ENCODE data around the gene BBS5.
"Not testable (repeated sequence)": the region's sequence is repeated elsewhere in the genome, so short reads cannot be mapped to it uniquely, and the experiment has no call there.

The BBS5 gene

GRCh38 chr2:169513926-169514325 lies 34.6 kb downstream of the BBS5 start:
- Histone ChIP-seq H3K27me3 (replicated peaks in 2 of 5; ENCODE audit: control insufficient read depth in 4 of 5, insufficient read depth in 5 of 5, low read length in 4 of 5) (no peaks in the 10 kb centered on the region), H3K4me1 (ENCODE audit: control extremely low read depth in 1 of 4, control insufficient read depth in 4 of 4, insufficient read depth in 4 of 4, low read length in 3 of 4) (no peaks in the 10 kb centered on the region), H3K36me3 (ENCODE audit: control insufficient read depth in 4 of 4, insufficient read depth in 4 of 4, low read length in 3 of 4) (no peaks in the 10 kb centered on the region), H3K27ac (ENCODE audit: insufficient read depth in 1 of 2, low read depth in 1 of 2, low read length in 2 of 2, poor library complexity in 1 of 2, severe bottlenecking in 2 of 2) (no peak overlapping the region), H3K4me3 (ENCODE audit: control insufficient read depth in 1 of 7, extremely low read depth in 1 of 7, insufficient read depth in 4 of 7, low read depth in 2 of 7, low read length in 6 of 7) (no peak overlapping the region), H3K9me3 (ENCODE audit: control extremely low read depth in 1 of 5, control insufficient read depth in 4 of 5, insufficient read depth in 2 of 5, low read depth in 1 of 5, low read length in 4 of 5) (no peaks in the 10 kb centered on the region)
- POLR2A ChIA-PET = no interaction called here
- DNase-seq = no peak
- CTCF ChIA-PET = interaction anchor here (1.0 to 1.1 kb wide), 2 partner anchors 18 to 25 kb away, joined by 3 read pairs; no protein-coding TSS in a partner anchor
- WGBS (ENCODE audit: insufficient coverage) = 95% methylated on average over 2 of the region's 3 CpGs

DNA sequence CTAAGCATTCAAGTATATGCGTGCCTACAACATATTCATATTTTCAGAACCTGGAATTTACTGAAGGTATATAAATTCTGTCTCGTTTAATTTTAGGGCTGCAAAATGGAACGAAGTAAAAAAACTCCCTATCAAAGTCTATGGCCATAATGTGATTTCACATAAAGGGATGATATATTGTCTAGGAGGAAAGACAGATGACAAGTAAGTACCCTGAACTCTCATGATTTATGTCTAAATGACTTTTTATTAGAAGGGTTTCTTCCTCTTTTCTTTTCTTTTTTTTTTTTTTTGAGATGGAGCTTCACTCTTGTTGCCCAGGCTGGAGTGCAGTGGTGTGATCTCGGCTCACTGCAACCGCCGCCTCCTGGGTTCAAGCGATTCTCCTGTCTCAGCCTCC lies 35.5 kb downstream of the BBS5 start:
- peak in 2 of 3 donors; percentile 9 to 25 for DNase-seq
- POLR2A ChIA-PET; H3K9me3 ChIP-seq (ENCODE audit: control extremely low read depth in 1 of 5, control insufficient read depth in 4 of 5, insufficient read depth in 2 of 5, low read depth in 1 of 5, low read length in 4 of 5); H3K4me1 ChIP-seq (ENCODE audit: control extremely low read depth in 1 of 4, control insufficient read depth in 4 of 4, insufficient read depth in 4 of 4, low read length in 3 of 4); H3K27ac ChIP-seq (ENCODE audit: insufficient read depth in 1 of 2, low read depth in 1 of 2, low read length in 2 of 2, poor library complexity in 1 of 2, severe bottlenecking in 2 of 2); H3K27me3 ChIP-seq (replicated peaks in 2 of 5; ENCODE audit: control insufficient read depth in 4 of 5, insufficient read depth in 5 of 5, low read length in 4 of 5); H3K36me3 ChIP-seq (ENCODE audit: control insufficient read depth in 4 of 4, insufficient read depth in 4 of 4, low read length in 3 of 4); H3K4me3 ChIP-seq (ENCODE audit: control insufficient read depth in 1 of 7, extremely low read depth in 1 of 7, insufficient read depth in 4 of 7, low read depth in 2 of 7, low read length in 6 of 7): not testable (repeated sequence)
- CTCF ChIA-PET = interaction anchor here (1.0 kb wide), 1 partner anchor 17 kb away, joined by 3 read pairs; no protein-coding TSS in a partner anchor
- 100% methylated on average over 1 of the region's 7 CpGs for WGBS (ENCODE audit: insufficient coverage)

GRCh38 chr2:169516488-169516995 lies 37.2 kb downstream of the BBS5 start:
- H3K36me3 ChIP-seq (ENCODE audit: control insufficient read depth in 4 of 4, insufficient read depth in 4 of 4, low read length in 3 of 4); H3K4me3 ChIP-seq (ENCODE audit: control insufficient read depth in 1 of 7, extremely low read depth in 1 of 7, insufficient read depth in 4 of 7, low read depth in 2 of 7, low read length in 6 of 7); H3K4me1 ChIP-seq (ENCODE audit: control extremely low read depth in 1 of 4, control insufficient read depth in 4 of 4, insufficient read depth in 4 of 4, low read length in 3 of 4); DNase-seq; CTCF ChIA-PET; H3K27me3 ChIP-seq (replicated peaks in 2 of 5; ENCODE audit: control insufficient read depth in 4 of 5, insufficient read depth in 5 of 5, low read length in 4 of 5); H3K27ac ChIP-seq (ENCODE audit: insufficient read depth in 1 of 2, low read depth in 1 of 2, low read length in 2 of 2, poor library complexity in 1 of 2, severe bottlenecking in 2 of 2); H3K9me3 ChIP-seq (ENCODE audit: control extremely low read depth in 1 of 5, control insufficient read depth in 4 of 5, insufficient read depth in 2 of 5, low read depth in 1 of 5, low read length in 4 of 5); POLR2A ChIA-PET: not testable (repeated sequence)
- WGBS (ENCODE audit: insufficient coverage) = 100% methylated on average over 7 of the region's 10 CpGs

GRCh38 chr2:169520896-169521295 lies 41.6 kb downstream of the BBS5 start:
- POLR2A ChIA-PET = no interaction called here

GRCh38 chr2:169523681-169524080 lies 44.4 kb downstream of the BBS5 start:
- no peaks in the 10 kb centered on the region for H3K9me3 ChIP-seq (ENCODE audit: control extremely low read depth in 1 of 5, control insufficient read depth in 4 of 5, insufficient read depth in 2 of 5, low read depth in 1 of 5, low read length in 4 of 5)
- no CpG with 5 or more reads among the region's 5 CpGs for WGBS (ENCODE audit: insufficient coverage)
- H3K4me3 ChIP-seq (ENCODE audit: control insufficient read depth in 1 of 7, extremely low read depth in 1 of 7, insufficient read depth in 4 of 7, low read depth in 2 of 7, low read length in 6 of 7) = no peak overlapping the region
- H3K27me3 ChIP-seq (replicated peaks in 2 of 5; ENCODE audit: control insufficient read depth in 4 of 5, insufficient read depth in 5 of 5, low read length in 4 of 5) = no peaks in the 10 kb centered on the region
- H3K4me1 ChIP-seq (ENCODE audit: control extremely low read depth in 1 of 4, control insufficient read depth in 4 of 4, insufficient read depth in 4 of 4, low read length in 3 of 4) = no peaks in the 10 kb centered on the region
- DNase-seq = no peak
- ChIA-PET CTCF (interaction anchor here (2.1 kb wide), 1 partner anchor 266 kb away, joined by 7 read pairs; no protein-coding TSS in a partner anchor), POLR2A (interaction anchor here (0.6 kb wide), 1 partner anchor 295 kb away, joined by 3 read pairs; no protein-coding TSS in a partner anchor)
- peaks cover 0 to 9% (median 0%) of the 10 kb centered on the region in 4 experiments for H3K36me3 ChIP-seq (ENCODE audit: control insufficient read depth in 4 of 4, insufficient read depth in 4 of 4, low read length in 3 of 4)
- H3K27ac ChIP-seq (ENCODE audit: insufficient read depth in 1 of 2, low read depth in 1 of 2, low read length in 2 of 2, poor library complexity in 1 of 2, severe bottlenecking in 2 of 2) = no peak overlapping the region

More at GRCh38 chr2:169520896-169521295, 41.6 kb downstream of the BBS5 start:
- H3K9me3 ChIP-seq (ENCODE audit: control extremely low read depth in 1 of 5, control insufficient read depth in 4 of 5, insufficient read depth in 2 of 5, low read depth in 1 of 5, low read length in 4 of 5) = no peaks in the 10 kb centered on the region
- no peaks in the 10 kb centered on the region for H3K4me1 ChIP-seq (ENCODE audit: control extremely low read depth in 1 of 4, control insufficient read depth in 4 of 4, insufficient read depth in 4 of 4, low read length in 3 of 4)
- no peaks in the 10 kb centered on the region for H3K27me3 ChIP-seq (replicated peaks in 2 of 5; ENCODE audit: control insufficient read depth in 4 of 5, insufficient read depth in 5 of 5, low read length in 4 of 5)
- H3K4me3 ChIP-seq (ENCODE audit: control insufficient read depth in 1 of 7, extremely low read depth in 1 of 7, insufficient read depth in 4 of 7, low read depth in 2 of 7, low read length in 6 of 7) = no peak overlapping the region
- no peak overlapping the region for H3K27ac ChIP-seq (ENCODE audit: insufficient read depth in 1 of 2, low read depth in 1 of 2, low read length in 2 of 2, poor library complexity in 1 of 2, severe bottlenecking in 2 of 2)
- CTCF ChIA-PET = interaction anchor here (0.6 to 1.6 kb wide), 3 partner anchors 10 to 172 kb away, joined by 3 read pairs; no protein-coding TSS in a partner anchor
- H3K36me3 ChIP-seq (ENCODE audit: control insufficient read depth in 4 of 4, insufficient read depth in 4 of 4, low read length in 3 of 4) = no peaks in the 10 kb centered on the region
- DNase-seq = no peak

DNA sequence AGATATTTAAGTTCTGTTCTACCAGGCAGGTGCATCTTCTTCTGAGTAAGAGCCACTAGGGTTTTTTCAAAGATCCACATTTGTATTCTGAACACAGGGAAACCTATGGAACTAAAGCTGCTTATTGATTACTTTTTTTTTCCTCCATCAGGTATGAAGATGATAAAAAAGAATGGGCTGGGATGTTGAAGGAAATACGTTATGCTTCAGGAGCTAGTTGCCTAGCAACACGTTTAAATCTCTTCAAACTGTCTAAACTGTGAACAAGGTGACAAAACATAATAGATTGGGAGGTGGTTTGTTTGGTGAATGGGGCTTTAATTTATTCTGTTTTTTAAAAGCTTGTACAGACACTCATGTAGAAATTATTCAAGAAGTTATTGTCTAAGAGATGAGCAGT lies 46.1 kb downstream of the BBS5 start:
- H3K4me1 ChIP-seq (ENCODE audit: control extremely low read depth in 1 of 4, control insufficient read depth in 4 of 4, insufficient read depth in 4 of 4, low read length in 3 of 4) = no peaks in the 10 kb centered on the region
- ChIA-PET POLR2A (no interaction called here), CTCF (no interaction called here)
- DNase-seq = no peak
- H3K36me3 ChIP-seq (ENCODE audit: control insufficient read depth in 4 of 4, insufficient read depth in 4 of 4, low read length in 3 of 4) = peaks cover 0 to 25% (median 6%) of the 10 kb centered on the region in 4 experiments
- no peak overlapping the region for H3K4me3 ChIP-seq (ENCODE audit: control insufficient read depth in 1 of 7, extremely low read depth in 1 of 7, insufficient read depth in 4 of 7, low read depth in 2 of 7, low read length in 6 of 7)
- no peaks in the 10 kb centered on the region for H3K9me3 ChIP-seq (ENCODE audit: control extremely low read depth in 1 of 5, control insufficient read depth in 4 of 5, insufficient read depth in 2 of 5, low read depth in 1 of 5, low read length in 4 of 5)
- WGBS (ENCODE audit: insufficient coverage) = no CpG with 5 or more reads among the region's 2 CpGs
- no peak overlapping the region for H3K27ac ChIP-seq (ENCODE audit: insufficient read depth in 1 of 2, low read depth in 1 of 2, low read length in 2 of 2, poor library complexity in 1 of 2, severe bottlenecking in 2 of 2)
- no peaks in the 10 kb centered on the region for H3K27me3 ChIP-seq (replicated peaks in 2 of 5; ENCODE audit: control insufficient read depth in 4 of 5, insufficient read depth in 5 of 5, low read length in 4 of 5)

- no peak for DNase-seq
- Histone ChIP-seq H3K27me3 (replicated peaks in 2 of 5; ENCODE audit: control insufficient read depth in 4 of 5, insufficient read depth in 5 of 5, low read length in 4 of 5) (no peaks in the 10 kb centered on the region), H3K9me3 (ENCODE audit: control extremely low read depth in 1 of 5, control insufficient read depth in 4 of 5, insufficient read depth in 2 of 5, low read depth in 1 of 5, low read length in 4 of 5) (no peaks in the 10 kb centered on the region), H3K36me3 (ENCODE audit: control insufficient read depth in 4 of 4, insufficient read depth in 4 of 4, low read length in 3 of 4) (peaks cover 0 to 26% (median 9%) of the 10 kb centered on the region in 4 experiments), H3K4me1 (ENCODE audit: control extremely low read depth in 1 of 4, control insufficient read depth in 4 of 4, insufficient read depth in 4 of 4, low read length in 3 of 4) (no peaks in the 10 kb centered on the region), H3K4me3 (ENCODE audit: control insufficient read depth in 1 of 7, extremely low read depth in 1 of 7, insufficient read depth in 4 of 7, low read depth in 2 of 7, low read length in 6 of 7) (no peak overlapping the region), H3K27ac (ENCODE audit: insufficient read depth in 1 of 2, low read depth in 1 of 2, low read length in 2 of 2, poor library complexity in 1 of 2, severe bottlenecking in 2 of 2) (no peak overlapping the region)
- POLR2A ChIA-PET = no interaction called here
- CTCF ChIA-PET = no interaction called here
Observed at GRCh38 chr2:169526451-169526850, 47.2 kb downstream of the BBS5 start.
